ENCODE results near the gene CAMSAP1. TPM values are rescaled to one million over a fixed set of nuclear protein-coding genes. Genes with fewer than 3 reads are reported as not detected.

The CAMSAP1 gene
- total and polyA plus RNA-seq, 10 of the 15 experiments (the other 5 are each of a cell fraction or from before 2014, with no cell fraction given), result 1.4 to 24.7 (median 8.0) TPM

- TF ChIP-seq SPI1 (IDR thresholded peaks at IDR 0.05; ENCODE audit: borderline replicate concordance, insufficient read depth, low read depth, low read length) (no peak), RUNX3 (IDR thresholded peaks at IDR 0.05; ENCODE audit: low read length) (peak; percentile 99), MEF2B (IDR thresholded peaks at IDR 0.05; ENCODE audit: partially characterized antibody, poor library complexity, severe bottlenecking) (no peak), BCLAF1 (IDR thresholded peaks at IDR 0.05) (no peak), POLR2A (IDR thresholded peaks at IDR 0.05; ENCODE audit: low read depth, low read length) (no peak), EZH2 (IDR thresholded peaks at IDR 0.05; ENCODE audit: borderline replicate concordance, control insufficient read depth, low read depth, low read length) (peak; percentile 90; the same call in 1 of the 2 replicates), ZBTB40 (IDR thresholded peaks at IDR 0.05; ENCODE audit: borderline replicate concordance) (no peak), SIN3A (IDR thresholded peaks at IDR 0.05; ENCODE audit: low read depth, low read length) (no peak), RAD21 (IDR thresholded peaks at IDR 0.05; ENCODE audit: insufficient read depth, low read depth, low read length) (no peak), EED (IDR thresholded peaks at IDR 0.05; ENCODE audit: low read depth) (peak; percentile 99), SIX5 (IDR thresholded peaks at IDR 0.05; ENCODE audit: low read depth, low read length, severe bottlenecking) (no peak), POLR2AphosphoS2 (IDR thresholded peaks at IDR 0.05; ENCODE audit: low read depth, low read length) (no peak), HDAC6 (IDR thresholded peaks at IDR 0.05; ENCODE audit: unreplicated experiment) (no peak), SKIL (IDR thresholded peaks at IDR 0.05; ENCODE audit: low read depth, poor library complexity, severe bottlenecking) (no peak), ASH2L (IDR thresholded peaks at IDR 0.05; ENCODE audit: borderline replicate concordance, low read depth) (peak; percentile 98; the same call in 1 of the 2 replicates), ZZZ3 (IDR thresholded peaks at IDR 0.05; ENCODE audit: control insufficient read depth, insufficient read length, low read depth) (no peak)
Measured at GRCh38 chr9:135939351-135940265, 32.3 kb upstream of the CAMSAP1 start (continued).
